CD8-positive, alpha-beta memory T cell (primary cell): ENCODE measurements around the gene CALCOCO1. TPM values are rescaled to one million over a fixed set of nuclear protein-coding genes. Genes with fewer than 3 reads are reported as not detected.

Experiments
- CTCF ChIA-PET: fragments of 350-600 bp; sonication (Branson Sonifier 250); formaldehyde crosslinking; loops from one replicate; lab custom pipeline; 2021; ENCODE audit warnings: antibody characterized with exemption; lab: Charles Lee
- POLR2A ChIA-PET: fragments of 350-600 bp; sonication (Branson Sonifier 250); formaldehyde crosslinking; loops from one replicate; lab custom pipeline; 2021; ENCODE audit warnings: antibody characterized with exemption; lab: Charles Lee
- DNase-seq, 5 donors: peaks; one replicate each; pipeline versions ENCODE4 v3.0.0 to v3.0.0-alpha.2; 2020 to 2022; ENCODE audit warnings: mixed read lengths in 1 of 5
- H3K27ac ChIP-seq: one replicate; pipeline ENCODE4 v1.7.0; 2013; ENCODE audit warnings: low read depth, mild to moderate bottlenecking, low read length, moderate library complexity
- H3K27me3 ChIP-seq: 2 replicates; pipeline ENCODE4 v1.7.0; 2013; ENCODE audit warnings: low read length, mild to moderate bottlenecking; ENCODE audit not compliant: insufficient read depth, poor library complexity, severe bottlenecking
- H3K36me3 ChIP-seq: 2 replicates; pipeline ENCODE4 v1.7.0; 2013; ENCODE audit warnings: mild to moderate bottlenecking, low read length, moderate library complexity; ENCODE audit not compliant: insufficient read depth
- H3K4me1 ChIP-seq: 2 replicates; pipeline ENCODE4 v1.7.0; 2013; ENCODE audit warnings: mild to moderate bottlenecking, low read length, moderate library complexity; ENCODE audit not compliant: insufficient read depth
- H3K4me3 ChIP-seq: 2 replicates; pipeline ENCODE4 v1.7.0; 2013; ENCODE audit warnings: mild to moderate bottlenecking, low read length
- H3K9me3 ChIP-seq: 2 replicates; pipeline ENCODE4 v1.7.0; 2013; ENCODE audit warnings: mild to moderate bottlenecking, low read length
- H3K27ac Mint-ChIP-seq, 8 donors: one replicate each; pipeline ENCODE4 v1.8.0; 2020 to 2021; ENCODE audit warnings: mixed read lengths in 8 of 8, mild to moderate bottlenecking in 6 of 8, inconsistent platforms in 3 of 8, moderate library complexity in 3 of 8
- H3K27me3 Mint-ChIP-seq, 2 donors: one replicate each; pipeline ENCODE4 v1.8.0; 2020 to 2021; ENCODE audit warnings: mixed read lengths in 2 of 2, mild to moderate bottlenecking in 1 of 2, moderate library complexity in 1 of 2
- H3K36me3 Mint-ChIP-seq, 3 donors: one replicate each; pipeline ENCODE4 v1.8.0; 2020 to 2021; ENCODE audit warnings: mixed read lengths in 3 of 3, inconsistent platforms in 1 of 3, mild to moderate bottlenecking in 1 of 3
- H3K4me1 Mint-ChIP-seq, 3 donors: one replicate each; pipeline ENCODE4 v1.8.0; 2020 to 2021; ENCODE audit warnings: mixed read lengths in 3 of 3, inconsistent platforms in 1 of 3, mild to moderate bottlenecking in 1 of 3
- H3K4me3 Mint-ChIP-seq, 7 donors: one replicate each; pipeline ENCODE4 v1.8.0; 2020 to 2021; ENCODE audit warnings: mixed read lengths in 7 of 7, mild to moderate bottlenecking in 6 of 7, moderate library complexity in 4 of 7, inconsistent platforms in 2 of 7
- H3K9me3 Mint-ChIP-seq, 5 donors: one replicate each; pipeline ENCODE4 v1.8.0; 2020 to 2022; ENCODE audit warnings: mixed read lengths in 5 of 5, mild to moderate bottlenecking in 3 of 5, moderate library complexity in 2 of 5, inconsistent platforms in 1 of 5
- polyA plus RNA-seq: library from polyadenylated mRNA; unstranded; fragments of 300-500 nt; fragmentation: Illumina TruSeq; gene quantifications from one replicate; pipeline ENCODE4 v1.2.3, GENCODE V29; 2021
- total RNA-seq, 2 experiments: library from RNA; stranded (reverse); gene quantifications; one replicate each; pipeline ENCODE4 v1.2.3, GENCODE V29; 2021

Gene CALCOCO1
- total and polyA plus RNA-seq, 3 experiments from 2014 or later = 29.5 to 73.9 (median 31.4) TPM

- Mint-ChIP-seq H3K27ac (no peak overlapping the region), H3K27me3 (peaks cover 7 to 10% of the 10 kb centered on the region in 2 donors), H3K9me3 (no peaks in the 10 kb centered on the region), H3K4me3 (no peak overlapping the region), H3K4me1 (peaks cover 25 to 44% (median 43%) of the 10 kb centered on the region in 3 donors), H3K36me3 (peaks cover 0 to 15% (median under 1%) of the 10 kb centered on the region in 3 donors)
- H3K4me3 ChIP-seq = no peak overlapping the region
- CTCF ChIA-PET = interaction anchor here (1.2 to 16.3 kb wide), 2 partner anchors 13 to 28 kb away, joined by 3 to 269 read pairs; no protein-coding TSS in a partner anchor
- POLR2A ChIA-PET = no interaction called here
- H3K9me3 ChIP-seq = no peaks in the 10 kb centered on the region
- peaks cover 6% of the 10 kb centered on the region for H3K36me3 ChIP-seq
- no peaks in the 10 kb centered on the region for H3K27me3 ChIP-seq
- DNase-seq = no peak
- no peak overlapping the region for H3K27ac ChIP-seq
- peaks cover 23% of the 10 kb centered on the region for H3K4me1 ChIP-seq
Observed at GRCh38 chr12:53729644-53730043, 2.4 kb upstream of the CALCOCO1 start.

- Mint-ChIP-seq H3K4me3 (peak overlapping the region; percentile 89 to 97 (median 94)), H3K27ac (peak overlapping the region; percentile 49 to 98 (median 92)), H3K9me3 (no peaks in the 10 kb centered on the region), H3K4me1 (peaks cover 28 to 43% (median 39%) of the 10 kb centered on the region in 3 donors), H3K27me3 (peaks cover 3 to 10% of the 10 kb centered on the region in 2 donors), H3K36me3 (peaks cover 6 to 30% (median 9%) of the 10 kb centered on the region in 3 donors)
- no peaks in the 10 kb centered on the region for H3K9me3 ChIP-seq
- DNase-seq = no peak
- peaks cover 19% of the 10 kb centered on the region for H3K36me3 ChIP-seq
- H3K4me1 ChIP-seq = peaks cover 23% of the 10 kb centered on the region
- no peaks in the 10 kb centered on the region for H3K27me3 ChIP-seq
- peak overlapping the region; percentile 62 for H3K4me3 ChIP-seq
- ChIA-PET CTCF (interaction anchor here (1.9 to 16.3 kb wide), 3 partner anchors 15 to 29 kb away, joined by 5 to 269 read pairs (median 10); no protein-coding TSS in a partner anchor), POLR2A (interaction anchor here (0.6 to 1.9 kb wide), 3 partner anchors 10 to 553 kb away, joined by 3 to 8 read pairs (median 3); no protein-coding TSS in a partner anchor)
- peak overlapping the region; percentile 64 for H3K27ac ChIP-seq
Observed at GRCh38 chr12:53728206-53728605, 954 bp upstream of the CALCOCO1 start.

GRCh38 chr12:53726946-53727309 is 324 bp downstream of the CALCOCO1 start:
- H3K4me1 Mint-ChIP-seq = peaks cover 28 to 45% (median 39%) of the 10 kb centered on the region in 3 donors
- no peaks in the 10 kb centered on the region for H3K27me3 ChIP-seq
- POLR2A ChIA-PET = interaction anchor here (0.9 kb wide), 1 partner anchor 17 kb away, joined by 4 read pairs; no protein-coding TSS in a partner anchor
- no peaks in the 10 kb centered on the region for H3K9me3 ChIP-seq
- peak overlapping the region; percentile 97 for H3K4me3 ChIP-seq
- no peak for DNase-seq
- H3K27ac Mint-ChIP-seq = peak overlapping the region; percentile 49 to 98 (median 92)
- peaks cover 8 to 42% (median 15%) of the 10 kb centered on the region in 3 donors for H3K36me3 Mint-ChIP-seq
- H3K4me3 Mint-ChIP-seq = peak overlapping the region; percentile 89 to 97 (median 94)
- CTCF ChIA-PET = interaction anchor here (1.4 to 16.3 kb wide), 5 partner anchors 11 to 51 kb away, joined by 5 to 269 read pairs (median 7); partner anchors contain the start of gene ATP5MC2
- H3K4me1 ChIP-seq = peaks cover 23% of the 10 kb centered on the region
- H3K27ac ChIP-seq = peak overlapping the region; percentile 62
- peaks cover 3 to 4% of the 10 kb centered on the region in 2 donors for H3K27me3 Mint-ChIP-seq
- peaks cover 26% of the 10 kb centered on the region for H3K36me3 ChIP-seq
- no peaks in the 10 kb centered on the region for H3K9me3 Mint-ChIP-seq

- H3K4me1 ChIP-seq = peaks cover 23% of the 10 kb centered on the region
- Mint-ChIP-seq H3K27ac (peak overlapping the region in 6 of 8 donors; percentile 78 to 98 (median 86)), H3K27me3 (peaks cover 3 to 4% of the 10 kb centered on the region in 2 donors), H3K36me3 (peaks cover 12 to 48% (median 19%) of the 10 kb centered on the region in 3 donors), H3K4me3 (peak overlapping the region; percentile 89 to 97 (median 94)), H3K9me3 (no peaks in the 10 kb centered on the region), H3K4me1 (peaks cover 28 to 45% (median 39%) of the 10 kb centered on the region in 3 donors)
- ChIA-PET CTCF (interaction anchor here (1.0 to 16.3 kb wide), 6 partner anchors 10 to 50 kb away, joined by 3 to 269 read pairs (median 6); partner anchors contain the start of gene ATP5MC2), POLR2A (no interaction called here)
- no peak for DNase-seq
- H3K4me3 ChIP-seq = peak overlapping the region; percentile 97
- H3K27me3 ChIP-seq = no peaks in the 10 kb centered on the region
- H3K36me3 ChIP-seq = peaks cover 31% of the 10 kb centered on the region
- no peaks in the 10 kb centered on the region for H3K9me3 ChIP-seq
- H3K27ac ChIP-seq = no peak overlapping the region
Observed at GRCh38 chr12:53726341-53726740, 911 bp downstream of the CALCOCO1 start.

GRCh38 chr12:53725824-53726223 is 1.4 kb downstream of the CALCOCO1 start:
- H3K4me1 ChIP-seq = peaks cover 23% of the 10 kb centered on the region
- POLR2A ChIA-PET = no interaction called here
- H3K4me3 Mint-ChIP-seq = peak overlapping the region; percentile 89 to 97 (median 94)
- no peaks in the 10 kb centered on the region for H3K9me3 Mint-ChIP-seq
- peaks cover 31% of the 10 kb centered on the region for H3K36me3 ChIP-seq
- no peak overlapping the region for H3K27ac ChIP-seq
- no peak for DNase-seq
- CTCF ChIA-PET = interaction anchor here (0.7 to 16.3 kb wide), 4 partner anchors 17 to 32 kb away, joined by 3 to 269 read pairs (median 5); no protein-coding TSS in a partner anchor
- H3K9me3 ChIP-seq = no peaks in the 10 kb centered on the region
- peak overlapping the region; percentile 97 for H3K4me3 ChIP-seq
- peak overlapping the region in 4 of 8 donors; percentile 45 to 90 (median 80) for H3K27ac Mint-ChIP-seq
- H3K4me1 Mint-ChIP-seq = peaks cover 28 to 45% (median 39%) of the 10 kb centered on the region in 3 donors
- peaks cover 0 to 1% of the 10 kb centered on the region in 2 donors for H3K27me3 Mint-ChIP-seq
- peaks cover 12 to 53% (median 23%) of the 10 kb centered on the region in 3 donors for H3K36me3 Mint-ChIP-seq
- no peaks in the 10 kb centered on the region for H3K27me3 ChIP-seq

- Mint-ChIP-seq H3K36me3 (peaks cover 12 to 75% (median 38%) of the 10 kb centered on the region in 3 donors), H3K9me3 (no peaks in the 10 kb centered on the region), H3K4me1 (peaks cover 22 to 34% (median 25%) of the 10 kb centered on the region in 3 donors), H3K27ac (peak overlapping the region in 1 of 8 donors; percentile 65), H3K4me3 (peak overlapping the region in 1 of 7 donors; percentile 46), H3K27me3 (peaks cover 0 to 1% of the 10 kb centered on the region in 2 donors)
- Histone ChIP-seq H3K4me3 (no peak overlapping the region), H3K9me3 (no peaks in the 10 kb centered on the region), H3K36me3 (peaks cover 37% of the 10 kb centered on the region), H3K4me1 (peaks cover 18% of the 10 kb centered on the region), H3K27me3 (no peaks in the 10 kb centered on the region), H3K27ac (no peak overlapping the region)
- no peak for DNase-seq
- ChIA-PET POLR2A (no interaction called here), CTCF (interaction anchor here (1.0 to 2.6 kb wide), 7 partner anchors 9 to 35 kb away, joined by 3 to 15 read pairs (median 4); no protein-coding TSS in a partner anchor)
Observed at GRCh38 chr12:53722450-53723041, 4.7 kb downstream of the CALCOCO1 start.

GRCh38 chr12:53720946-53721345 is 6.3 kb downstream of the CALCOCO1 start:
- H3K27me3 ChIP-seq = no peaks in the 10 kb centered on the region
- H3K27me3 Mint-ChIP-seq = no peaks in the 10 kb centered on the region
- peaks cover 9 to 19% (median 9%) of the 10 kb centered on the region in 3 donors for H3K4me1 Mint-ChIP-seq

More at GRCh38 chr12:53720946-53721345, 6.3 kb downstream of the CALCOCO1 start:
- H3K9me3 ChIP-seq = no peaks in the 10 kb centered on the region
- peaks cover 37% of the 10 kb centered on the region for H3K36me3 ChIP-seq
- Mint-ChIP-seq H3K36me3 (peaks cover 19 to 84% (median 50%) of the 10 kb centered on the region in 3 donors), H3K27ac (peak overlapping the region in 1 of 8 donors; percentile 52), H3K4me3 (no peak overlapping the region), H3K9me3 (no peaks in the 10 kb centered on the region)
- no peak for DNase-seq
- CTCF ChIA-PET = interaction anchor here (0.7 to 2.6 kb wide), 3 partner anchors 19 to 26 kb away, joined by 3 to 15 read pairs (median 14); no protein-coding TSS in a partner anchor
- POLR2A ChIA-PET = no interaction called here
- H3K4me3 ChIP-seq = no peak overlapping the region
- H3K27ac ChIP-seq = no peak overlapping the region
- H3K4me1 ChIP-seq = peaks cover 6% of the 10 kb centered on the region
